HEK293 (cell line): ENCODE results near the gene RACGAP1.

Experiments used
- CTCF ChIA-PET: fragments of 350-600 bp; formaldehyde crosslinking; extraction: SDS; loops from one replicate; lab custom pipeline; 2021; ENCODE audit warnings: antibody characterized with exemption; lab: Yijun Ruan, JAX
- POLR2A ChIA-PET: fragments of 300-600 bp; formaldehyde crosslinking; extraction: SDS; loops from one replicate; lab custom pipeline; 2020; ENCODE audit warnings: antibody characterized with exemption, inconsistent platforms; lab: Yijun Ruan, JAX
- H3K27ac ChIP-seq: fragments of 200-500 bp; sonication (Bioruptor generic); 2 replicates; pipeline ENCODE4 v1.5.1; 2014; ENCODE audit warnings: low read depth, low read length, control low read depth, inconsistent platforms; ENCODE audit errors: extremely low read depth
- H3K36me3 ChIP-seq, 2 experiments: fragments of 200-500 bp in 1 of 2; sonication (Bioruptor generic) in 1 of 2; 1 replicate in 1 of 2; 2 replicates in 1 of 2; pipeline ENCODE4 v1.5.1; 2014 to 2017; ENCODE audit warnings: inconsistent platforms in 2 of 2, low read length in 2 of 2; ENCODE audit not compliant: control insufficient read depth in 2 of 2, insufficient read depth in 1 of 2
- H3K4me1 ChIP-seq: fragments of 200-500 bp; sonication (Bioruptor generic); 2 replicates; pipeline ENCODE4 v1.5.1; 2014; ENCODE audit warnings: mild to moderate bottlenecking, low read length, inconsistent platforms; ENCODE audit not compliant: control insufficient read depth, insufficient read depth
- H3K4me3 ChIP-seq: 2 replicates; pipeline ENCODE4 v1.5.1; 2011; ENCODE audit warnings: low read depth, mild to moderate bottlenecking, control low read depth, low read length, moderate library complexity
- H3K9me3 ChIP-seq: fragments of 200-500 bp; sonication (Bioruptor generic); 2 replicates; pipeline ENCODE4 v1.5.1; 2014; ENCODE audit warnings: low read depth, low read length, inconsistent platforms; ENCODE audit not compliant: control insufficient read depth, insufficient read depth
- BCL11A ChIP-seq: fragments of 450-650 bp; formaldehyde crosslinking; IDR thresholded peaks from 2 replicates; pipeline ENCODE4 v1.5.1; 2016; ENCODE audit warnings: low read depth, missing biosample characterization, missing genetic modification characterization
- BCL11B ChIP-seq: fragments of 450-650 bp; formaldehyde crosslinking; IDR thresholded peaks from 2 replicates; pipeline ENCODE4 v1.5.1; 2016; ENCODE audit warnings: low read depth, missing biosample characterization, missing genetic modification characterization
- GLI4 ChIP-seq: fragments of 450-650 bp; formaldehyde crosslinking; IDR thresholded peaks from 2 replicates; pipeline ENCODE4 v1.5.1; 2016; ENCODE audit warnings: missing biosample characterization, missing genetic modification characterization
- GLIS1 ChIP-seq: fragments of 450-650 bp; formaldehyde crosslinking; IDR thresholded peaks from 2 replicates; pipeline ENCODE4 v1.5.1; 2016; ENCODE audit warnings: missing biosample characterization, missing genetic modification characterization
- HIC1 ChIP-seq: fragments of 450-650 bp; formaldehyde crosslinking; IDR thresholded peaks from 2 replicates; pipeline ENCODE4 v1.5.1; 2016; ENCODE audit warnings: missing biosample characterization, missing genetic modification characterization
- KLF1 ChIP-seq: fragments of 450-650 bp; formaldehyde crosslinking; IDR thresholded peaks from 2 replicates; pipeline ENCODE4 v1.5.1; 2016; ENCODE audit warnings: missing biosample characterization, missing genetic modification characterization
- SCRT2 ChIP-seq: fragments of 450-650 bp; formaldehyde crosslinking; IDR thresholded peaks from 2 replicates; pipeline ENCODE4 v1.5.1; 2016; ENCODE audit warnings: missing biosample characterization, missing genetic modification characterization
- WT1 ChIP-seq: fragments of 450-650 bp; formaldehyde crosslinking; IDR thresholded peaks from 2 replicates; pipeline ENCODE4 v1.5.1; 2016; ENCODE audit warnings: missing biosample characterization, missing genetic modification characterization
- ZBTB11 ChIP-seq: fragments of 450-650 bp; formaldehyde crosslinking; conservative IDR thresholded peaks from 2 replicates; pipeline ENCODE4 v1.5.1; 2016; ENCODE audit warnings: low read depth, missing biosample characterization, missing genetic modification characterization
- ZBTB26 ChIP-seq: fragments of 450-650 bp; formaldehyde crosslinking; optimal IDR thresholded peaks from 2 replicates; pipeline ENCODE3; 2016; ENCODE audit warnings: missing biosample characterization, mild to moderate bottlenecking, missing genetic modification characterization
- ZBTB48 ChIP-seq: fragments of 450-650 bp; formaldehyde crosslinking; IDR thresholded peaks from 2 replicates; pipeline ENCODE4 v1.5.1; 2016; ENCODE audit warnings: missing biosample characterization, missing genetic modification characterization
- ZEB2 ChIP-seq: fragments of 450-650 bp; formaldehyde crosslinking; IDR thresholded peaks from 2 replicates; pipeline ENCODE4 v1.5.1; 2016; ENCODE audit warnings: missing biosample characterization, missing genetic modification characterization
- ZIC2 ChIP-seq: fragments of 450-650 bp; formaldehyde crosslinking; IDR thresholded peaks from 2 replicates; pipeline ENCODE4 v1.5.1; 2016; ENCODE audit warnings: missing biosample characterization, missing genetic modification characterization
- ZNF184 ChIP-seq: fragments of 450-650 bp; IDR thresholded peaks from 2 replicates; pipeline ENCODE4 v1.5.1; 2018; ENCODE audit warnings: missing biosample characterization, mild to moderate bottlenecking, missing genetic modification characterization
- ZNF248 ChIP-seq: fragments of 450-650 bp; formaldehyde crosslinking; IDR thresholded peaks from 2 replicates; pipeline ENCODE4 v1.5.1; 2017; ENCODE audit warnings: missing biosample characterization, missing genetic modification characterization
- ZNF391 ChIP-seq: fragments of 450-650 bp; formaldehyde crosslinking; IDR thresholded peaks from 2 replicates; pipeline ENCODE4 v1.5.1; 2016; ENCODE audit warnings: low read depth, missing biosample characterization, missing genetic modification characterization, borderline replicate concordance
- ZNF394 ChIP-seq: fragments of 450-650 bp; formaldehyde crosslinking; IDR thresholded peaks from 2 replicates; pipeline ENCODE4 v1.5.1; 2016; ENCODE audit warnings: missing biosample characterization, missing genetic modification characterization, mild to moderate bottlenecking, moderate library complexity, borderline replicate concordance
- ZNF423 ChIP-seq: fragments of 450-650 bp; formaldehyde crosslinking; IDR thresholded peaks from 2 replicates; pipeline ENCODE4 v1.5.1; 2016; ENCODE audit warnings: missing biosample characterization, missing genetic modification characterization
- ZNF530 ChIP-seq: fragments of 450-650 bp; formaldehyde crosslinking; IDR thresholded peaks from 2 replicates; pipeline ENCODE4 v1.5.1; 2016; ENCODE audit warnings: low read depth, missing biosample characterization, missing genetic modification characterization
- ZNF548 ChIP-seq: fragments of 450-650 bp; formaldehyde crosslinking; IDR thresholded peaks from 2 replicates; pipeline ENCODE4 v1.5.1; 2016; ENCODE audit warnings: missing biosample characterization, missing genetic modification characterization
- ZNF596 ChIP-seq: fragments of 450-650 bp; IDR thresholded peaks from 2 replicates; pipeline ENCODE4 v1.5.0; 2018; ENCODE audit warnings: missing biosample characterization, mild to moderate bottlenecking, missing genetic modification characterization, moderate library complexity
- ZNF610 ChIP-seq: fragments of 450-650 bp; formaldehyde crosslinking; IDR thresholded peaks from 2 replicates; pipeline ENCODE4 v1.5.1; 2016; ENCODE audit warnings: missing biosample characterization, missing genetic modification characterization, borderline replicate concordance
- ZNF645 ChIP-seq: fragments of 450-650 bp; formaldehyde crosslinking; IDR thresholded peaks from 2 replicates; pipeline ENCODE4; 2016; ENCODE audit warnings: missing biosample characterization, missing genetic modification characterization
- ZNF654 ChIP-seq: fragments of 450-650 bp; formaldehyde crosslinking; IDR thresholded peaks from 2 replicates; pipeline ENCODE4 v1.5.1; 2016; ENCODE audit warnings: low read depth, missing biosample characterization, missing genetic modification characterization
- ZNF704 ChIP-seq: fragments of 450-650 bp; formaldehyde crosslinking; IDR thresholded peaks from 2 replicates; pipeline ENCODE4 v1.5.1; 2016; ENCODE audit warnings: missing biosample characterization, missing genetic modification characterization
- ZNF747 ChIP-seq: fragments of 450-650 bp; formaldehyde crosslinking; IDR thresholded peaks from 2 replicates; pipeline ENCODE4 v1.5.1; 2016; ENCODE audit warnings: missing biosample characterization, missing genetic modification characterization
- ZSCAN30 ChIP-seq: fragments of 450-650 bp; IDR thresholded peaks from 2 replicates; pipeline ENCODE4 v1.5.1; 2018; ENCODE audit warnings: missing biosample characterization, mild to moderate bottlenecking, missing genetic modification characterization, moderate library complexity

RACGAP1 gene

GRCh38 chr12:49967042-49967776, 58.1 kb downstream of the RACGAP1 start:
- POLR2A ChIA-PET: interaction anchor here (0.7 to 1.5 kb wide), 8 partner anchors 22 to 226 kb away, joined by 3 to 6 read pairs (median 4); partner anchors contain the start of genes BCDIN3D, COX14 and TMBIM6
- Histone ChIP-seq H3K9me3 (no peaks in the 10 kb centered on the region), H3K36me3 (no peaks in the 10 kb centered on the region), H3K4me3 (peak overlapping the region; percentile 31), H3K4me1 (no peaks in the 10 kb centered on the region), H3K27ac (peak overlapping the region; percentile 32; the same call in 1 of the 2 replicates)
- CTCF ChIA-PET: interaction anchor here (0.5 to 7.1 kb wide), 78 partner anchors 9 to 1244 kb away, joined by 3 to 104 read pairs (median 5); partner anchors contain the start of genes AQP2, COX14 and RACGAP1
- TF ChIP-seq ZEB2 (peak; percentile 92), GLI4 (no peak), ZBTB48 (tag by site-specific recombination) (peak; percentile 81; the same call in 1 of the 2 replicates), ZBTB26 (tag by site-specific recombination) (peak; percentile 91), ZNF704 (tag by site-specific recombination) (no peak), ZNF184 (tag by site-specific recombination) (no peak), ZNF596 (tag by site-specific recombination) (no peak), SCRT2 (tag by site-specific recombination) (peak; percentile 92), ZNF530 (tag by site-specific recombination) (no peak), ZNF610 (tag by site-specific recombination) (peak; percentile 98), ZNF548 (tag by site-specific recombination) (no peak), GLIS1 (peak; percentile 81), ZNF394 (tag by site-specific recombination) (peak; percentile 63; the same call in 1 of the 2 replicates), HIC1 (peak; percentile 79), KLF1 (tag by site-specific recombination) (peak; percentile 94), BCL11B (tag by site-specific recombination) (peak; percentile 18; the same call in 1 of the 2 replicates), ZIC2 (tag by site-specific recombination) (peak; percentile 87), BCL11A (peak; percentile 68; the same call in 1 of the 2 replicates), ZNF248 (0 out of 2 replicates have a peak, but pooled peaks have one; percentile 21), WT1 (tag by site-specific recombination) (peak; percentile 82), ZNF654 (peak; percentile 92), ZNF747 (tag by site-specific recombination) (no peak), ZSCAN30 (no peak), ZBTB11 (0 out of 2 replicates have a peak, but pooled peaks have one; percentile 22), ZNF645 (tag by site-specific recombination) (0 out of 2 replicates have a peak, but pooled peaks have one; percentile 41), ZNF391 (peak; percentile 64; the same call in 1 of the 2 replicates), ZNF423 (tag by site-specific recombination) (peak; percentile 96)
